Retinal pigment epithelial cell (primary cell): Measurements from ENCODE around the gene RPS6KA5.

ENCODE experiments used
- DNase-seq: peaks from one replicate; pipeline ENCODE4 v3.0.0-alpha.2; 2010; ENCODE audit warnings: low read depth
- H3K4me3 ChIP-seq: 2 replicates; pipeline ENCODE4 v1.5.1; 2011; ENCODE audit warnings: mild to moderate bottlenecking, low read length, control low read depth, moderate library complexity
- TF ChIP-seq, protein P1 (sequence below): conservative IDR thresholded peaks from 2 replicates; pipeline ENCODE4 v1.5.1; 2011; ENCODE audit warnings: low read depth, low read length, control low read depth, inconsistent platforms

The RPS6KA5 gene

DNA sequence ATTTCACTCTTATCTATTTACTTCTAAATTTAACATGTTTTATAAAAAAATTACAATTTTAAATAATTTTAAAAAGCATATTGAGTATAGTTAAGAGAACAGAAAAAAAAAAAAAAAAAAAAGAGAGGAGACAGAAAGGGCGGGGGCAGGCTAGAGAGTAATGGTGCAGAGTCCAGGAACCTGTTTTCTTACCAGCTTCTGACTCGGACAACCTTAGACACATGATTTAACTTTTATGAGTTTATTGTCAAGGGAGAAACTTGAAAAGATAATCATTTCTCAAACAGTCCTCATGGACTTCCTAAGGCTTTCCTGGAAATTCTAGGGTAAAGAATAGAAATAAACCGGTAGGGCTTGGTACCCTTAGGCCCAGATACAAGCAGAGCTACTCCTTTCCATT, 84.3 kb downstream of the RPS6KA5 start:
- TF ChIP-seq, protein P1, sequence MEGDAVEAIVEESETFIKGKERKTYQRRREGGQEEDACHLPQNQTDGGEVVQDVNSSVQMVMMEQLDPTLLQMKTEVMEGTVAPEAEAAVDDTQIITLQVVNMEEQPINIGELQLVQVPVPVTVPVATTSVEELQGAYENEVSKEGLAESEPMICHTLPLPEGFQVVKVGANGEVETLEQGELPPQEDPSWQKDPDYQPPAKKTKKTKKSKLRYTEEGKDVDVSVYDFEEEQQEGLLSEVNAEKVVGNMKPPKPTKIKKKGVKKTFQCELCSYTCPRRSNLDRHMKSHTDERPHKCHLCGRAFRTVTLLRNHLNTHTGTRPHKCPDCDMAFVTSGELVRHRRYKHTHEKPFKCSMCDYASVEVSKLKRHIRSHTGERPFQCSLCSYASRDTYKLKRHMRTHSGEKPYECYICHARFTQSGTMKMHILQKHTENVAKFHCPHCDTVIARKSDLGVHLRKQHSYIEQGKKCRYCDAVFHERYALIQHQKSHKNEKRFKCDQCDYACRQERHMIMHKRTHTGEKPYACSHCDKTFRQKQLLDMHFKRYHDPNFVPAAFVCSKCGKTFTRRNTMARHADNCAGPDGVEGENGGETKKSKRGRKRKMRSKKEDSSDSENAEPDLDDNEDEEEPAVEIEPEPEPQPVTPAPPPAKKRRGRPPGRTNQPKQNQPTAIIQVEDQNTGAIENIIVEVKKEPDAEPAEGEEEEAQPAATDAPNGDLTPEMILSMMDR: no peak
- no peak for DNase-seq
- no peak overlapping the region for H3K4me3 ChIP-seq

DNA sequence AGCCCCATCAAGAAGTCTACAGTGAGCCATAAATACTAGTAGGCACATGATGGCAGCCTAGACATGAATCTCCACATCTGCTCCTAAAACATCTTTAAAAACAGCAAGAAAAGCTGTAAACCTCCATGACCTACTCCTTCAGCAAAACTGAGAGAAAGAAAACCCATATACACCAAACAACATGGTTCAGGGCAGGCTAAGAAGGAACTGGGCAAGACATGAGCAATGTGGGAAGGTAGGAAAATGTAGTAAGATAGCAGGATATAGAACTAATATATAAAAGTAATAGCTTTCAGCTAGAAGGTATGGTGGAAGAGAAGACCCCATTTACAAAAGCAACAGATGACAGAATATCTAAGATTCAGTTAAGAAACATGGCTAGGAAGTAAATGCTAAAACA, 88.8 kb downstream of the RPS6KA5 start:
- TF ChIP-seq, protein P1: no peak
- no peak for DNase-seq
- no peak overlapping the region for H3K4me3 ChIP-seq

DNA sequence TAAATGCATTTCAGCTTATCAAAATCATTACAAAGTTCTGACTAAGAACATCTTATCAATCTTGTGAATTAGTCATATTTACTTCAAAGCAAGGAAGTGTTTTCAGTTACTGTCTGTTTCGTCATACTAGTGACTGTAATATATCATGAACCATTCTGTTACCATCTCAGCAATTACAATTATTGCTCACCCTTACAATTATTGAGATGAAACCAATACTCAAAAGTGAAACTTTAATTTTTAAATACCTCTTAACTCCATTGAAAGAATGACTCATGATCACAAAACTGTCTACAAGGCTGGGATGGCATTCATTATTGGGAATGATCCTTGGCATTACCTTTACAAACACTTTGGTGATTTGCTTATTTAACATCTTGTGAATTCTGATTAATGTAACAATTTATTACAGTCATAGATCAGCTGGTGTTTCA, 90.3 kb downstream of the RPS6KA5 start:
- no peak for DNase-seq
- TF ChIP-seq, protein P1: no peak
- no peak overlapping the region for H3K4me3 ChIP-seq

DNA sequence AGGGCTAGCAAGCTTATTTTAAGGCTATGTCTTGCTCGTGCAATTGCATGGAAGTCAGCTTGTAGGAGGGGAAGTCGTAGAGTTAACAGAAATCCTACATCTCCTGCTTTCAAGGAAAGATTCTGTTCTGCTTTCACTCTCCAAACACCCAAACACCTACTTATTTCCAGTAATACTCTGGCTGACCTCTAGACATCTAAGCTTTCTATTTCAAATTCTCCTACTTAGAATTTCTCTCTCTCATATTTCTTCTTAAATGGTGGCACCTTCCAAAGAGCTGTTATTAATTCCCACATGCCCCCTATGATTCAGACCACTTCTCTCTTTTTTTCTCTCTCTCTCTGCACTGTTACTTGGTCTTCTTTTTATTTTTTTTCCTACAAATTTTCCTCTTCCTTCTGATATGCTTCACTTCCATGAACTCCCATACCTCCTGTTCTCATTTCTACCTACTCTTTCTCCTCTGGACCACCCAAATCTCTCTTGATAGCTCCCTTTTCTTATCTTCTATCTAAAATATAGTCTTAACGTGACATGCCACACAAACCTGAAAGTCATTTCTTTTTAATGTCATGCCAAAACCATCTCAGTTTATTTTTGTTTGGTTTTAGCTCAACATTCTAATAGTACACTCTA, 90.8 kb downstream of the RPS6KA5 start:
- TF ChIP-seq, protein P1: no peak
- no peak overlapping the region for H3K4me3 ChIP-seq
- DNase-seq: no peak

DNA sequence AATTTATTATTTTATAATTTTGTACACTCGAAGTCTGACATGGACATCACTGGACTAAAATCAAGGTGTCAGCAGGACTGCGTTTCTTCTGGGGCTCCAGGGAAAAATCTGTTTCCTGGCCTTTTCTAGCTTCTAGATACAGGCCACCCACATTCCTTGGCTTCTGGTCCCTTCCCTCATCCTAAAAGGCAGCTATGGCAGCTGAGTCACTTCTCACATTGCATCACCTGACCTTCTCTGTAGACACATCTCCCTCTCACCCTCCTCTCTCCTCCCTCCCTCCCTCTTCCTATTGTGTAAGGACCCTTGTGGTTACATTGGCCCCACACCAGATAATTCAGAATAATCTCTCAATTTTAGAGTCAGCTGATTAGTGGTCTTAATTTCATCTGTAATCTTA, 92.4 kb downstream of the RPS6KA5 start:
- DNase-seq: no peak
- TF ChIP-seq, protein P1: no peak
- H3K4me3 ChIP-seq: no peak overlapping the region

DNA sequence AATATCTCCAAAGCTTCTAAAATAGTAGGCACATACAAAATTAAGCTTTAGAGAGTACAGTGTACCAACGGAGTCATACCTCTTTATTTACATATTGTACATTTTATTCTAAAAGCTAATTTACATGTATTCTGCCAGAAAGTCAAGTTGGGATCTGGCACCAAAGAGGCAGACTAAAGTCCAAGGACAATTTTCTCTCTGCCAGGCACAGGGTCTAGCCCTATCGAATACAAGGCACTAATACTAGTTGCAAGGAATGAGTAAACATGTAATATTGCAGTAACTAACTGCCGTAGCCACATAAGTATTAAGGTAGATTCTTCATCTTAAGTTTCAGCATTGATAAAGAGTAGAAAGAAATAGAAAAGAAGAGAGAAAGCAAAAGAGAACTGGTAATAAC, 93.9 kb downstream of the RPS6KA5 start:
- DNase-seq: no peak
- TF ChIP-seq, protein P1: no peak
- H3K4me3 ChIP-seq: no peak overlapping the region

DNA sequence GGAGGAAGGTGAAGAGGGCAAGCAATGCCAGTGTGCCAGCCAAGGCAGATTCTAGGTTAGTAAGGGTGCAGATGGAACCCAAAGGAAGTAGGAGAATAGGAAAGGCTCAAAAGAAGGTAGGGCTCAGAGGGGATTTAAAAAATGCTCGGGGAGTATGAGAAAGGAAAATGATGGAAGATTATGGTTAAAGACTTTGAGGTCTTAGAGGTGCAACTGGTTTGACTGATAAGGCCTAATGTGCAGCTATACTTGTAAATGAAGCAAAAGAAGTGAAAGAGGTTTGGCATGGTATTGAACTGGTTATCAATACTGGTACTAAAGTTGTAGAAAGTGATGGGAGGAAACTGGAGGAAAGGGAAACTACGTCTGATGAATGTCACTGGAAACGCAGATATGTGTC, 94.7 kb downstream of the RPS6KA5 start:
- TF ChIP-seq, protein P1: no peak
- H3K4me3 ChIP-seq: no peak overlapping the region
- no peak for DNase-seq
